OCI-LY3 (cell line): ENCODE results near the gene RNF166.

Source experiments
- CTCF ChIP-seq: fragments of 200-600, 300-600 bp; sonication (generic); IDR thresholded peaks from 2 replicates; pipeline ENCODE4 v1.5.1; 2014; ENCODE audit warnings: antibody characterized with exemption, low read length, low read depth
- EZH2phosphoT487 ChIP-seq: fragments of 200-600 bp; shearing (Covaris generic); IDR thresholded peaks from 2 replicates; pipeline ENCODE4 v1.6.1; 2018; ENCODE audit warnings: antibody characterized with exemption, mixed run types, low read depth

GRCh38 chr16:88649195-88649923 lies 56.8 kb downstream of the RNF166 start:
- TF ChIP-seq CTCF (no peak), EZH2phosphoT487 (no peak)
